Effector memory CD8-positive, alpha-beta T cell (primary cell): Measurements from ENCODE around the gene SPAG6.
"Not testable (repeated sequence)": the region's sequence is repeated elsewhere in the genome, so short reads cannot be mapped to it uniquely, and the experiment has no call there.

ENCODE experiments used
- ATAC-seq: fragments of 150-1000 bp; cut with Tn5 transposase; replicated peaks from 2 replicates; pipeline ENCODE4 v1.10.0; 2021; ENCODE audit warnings: mild to moderate bottlenecking, moderate library complexity
- DNase-seq, 3 experiments: peaks; one replicate each; pipeline ENCODE4 v3.0.0; 2021
- H3K27ac Mint-ChIP-seq, 2 donors: one replicate each; pipeline ENCODE4 v1.8.0; 2022; ENCODE audit warnings: mild to moderate bottlenecking in 2 of 2, mixed read lengths in 2 of 2, moderate library complexity in 2 of 2
- H3K27me3 Mint-ChIP-seq, 2 donors: one replicate each; pipeline ENCODE4 v1.8.0; 2022; ENCODE audit warnings: mixed read lengths in 2 of 2
- H3K36me3 Mint-ChIP-seq: one replicate; pipeline ENCODE4 v1.8.0; 2022; ENCODE audit warnings: mild to moderate bottlenecking, moderate library complexity, mixed read lengths; ENCODE audit not compliant: insufficient read depth
- H3K4me1 Mint-ChIP-seq, 2 donors: one replicate each; pipeline ENCODE4 v1.8.0; 2022; ENCODE audit warnings: low read depth in 2 of 2, mixed read lengths in 2 of 2
- H3K4me3 Mint-ChIP-seq, 2 donors: one replicate each; pipeline ENCODE4 v1.8.0; 2022; ENCODE audit warnings: mild to moderate bottlenecking in 2 of 2, mixed read lengths in 2 of 2, moderate library complexity in 2 of 2
- H3K9me3 Mint-ChIP-seq, 2 donors: one replicate each; pipeline ENCODE4 v1.8.0; 2022; ENCODE audit warnings: mixed read lengths in 2 of 2

The SPAG6 gene

GRCh38 chr10:22379059-22379458 is 33.8 kb downstream of the SPAG6 start:
- Mint-ChIP-seq H3K27me3 (peaks cover 8 to 16% of the 10 kb centered on the region in 2 donors), H3K36me3 (no peaks in the 10 kb centered on the region), H3K4me3 (no peak overlapping the region), H3K4me1 (peaks cover 0 to 3% of the 10 kb centered on the region in 2 donors), H3K9me3 (no peaks in the 10 kb centered on the region), H3K27ac (no peak overlapping the region)
- no peak for DNase-seq
- ATAC-seq = no peak

- Mint-ChIP-seq H3K27me3 (peaks cover 16% of the 10 kb centered on the region in 2 donors), H3K4me1 (peaks cover 0 to 3% of the 10 kb centered on the region in 2 donors), H3K36me3 (no peaks in the 10 kb centered on the region), H3K4me3 (no peak overlapping the region), H3K27ac (no peak overlapping the region), H3K9me3 (no peaks in the 10 kb centered on the region)
- ATAC-seq (no peak), DNase-seq (no peak)
These were observed 36.0 kb downstream of the SPAG6 start for GRCh38 chr10:22381262-22381661.

- H3K27me3 Mint-ChIP-seq = peaks cover 12 to 19% of the 10 kb centered on the region in 2 donors
- no peak overlapping the region for H3K4me3 Mint-ChIP-seq
- H3K9me3 Mint-ChIP-seq = no peaks in the 10 kb centered on the region
- no peak overlapping the region for H3K27ac Mint-ChIP-seq
- DNase-seq (no peak), ATAC-seq (no peak)
- H3K36me3 Mint-ChIP-seq = no peaks in the 10 kb centered on the region
- H3K4me1 Mint-ChIP-seq = no peaks in the 10 kb centered on the region
These were observed 41.2 kb downstream of the SPAG6 start for GRCh38 chr10:22386503-22386902.

GRCh38 chr10:22389856-22390589 is 44.7 kb downstream of the SPAG6 start:
- no peaks in the 10 kb centered on the region for H3K4me1 Mint-ChIP-seq
- H3K27ac Mint-ChIP-seq = no peak overlapping the region

GRCh38 chr10:22391600-22391999 is 46.3 kb downstream of the SPAG6 start:
- Mint-ChIP-seq H3K4me1 (no peaks in the 10 kb centered on the region), H3K27me3 (peaks cover 6 to 38% of the 10 kb centered on the region in 2 donors), H3K4me3 (no peak overlapping the region), H3K36me3 (no peaks in the 10 kb centered on the region), H3K27ac (no peak overlapping the region), H3K9me3 (no peaks in the 10 kb centered on the region)
- no peak for DNase-seq
- no peak for ATAC-seq

More at GRCh38 chr10:22389856-22390589, 44.7 kb downstream of the SPAG6 start:
- ATAC-seq (no peak), DNase-seq (no peak)
- H3K9me3 Mint-ChIP-seq = no peaks in the 10 kb centered on the region
- peaks cover 8 to 22% of the 10 kb centered on the region in 2 donors for H3K27me3 Mint-ChIP-seq
- no peak overlapping the region for H3K4me3 Mint-ChIP-seq
- H3K36me3 Mint-ChIP-seq = no peaks in the 10 kb centered on the region

- peaks cover 6 to 27% of the 10 kb centered on the region in 2 donors for H3K27me3 Mint-ChIP-seq
- H3K27ac Mint-ChIP-seq, H3K4me3 Mint-ChIP-seq, H3K4me1 Mint-ChIP-seq, DNase-seq, H3K36me3 Mint-ChIP-seq, ATAC-seq, H3K9me3 Mint-ChIP-seq: not testable (repeated sequence)
These were observed 50.9 kb downstream of the SPAG6 start for GRCh38 chr10:22396195-22396594.

GRCh38 chr10:22406916-22407315 is 61.6 kb downstream of the SPAG6 start:
- H3K27me3 Mint-ChIP-seq = peaks cover 29 to 44% of the 10 kb centered on the region in 2 donors
- H3K4me1 Mint-ChIP-seq, H3K36me3 Mint-ChIP-seq, ATAC-seq, H3K9me3 Mint-ChIP-seq, H3K27ac Mint-ChIP-seq, DNase-seq, H3K4me3 Mint-ChIP-seq: not testable (repeated sequence)

- Mint-ChIP-seq H3K27ac (no peak overlapping the region), H3K36me3 (no peaks in the 10 kb centered on the region), H3K4me1 (no peaks in the 10 kb centered on the region), H3K4me3 (no peak overlapping the region), H3K9me3 (peaks cover 0 to 8% of the 10 kb centered on the region in 2 donors), H3K27me3 (peaks cover 29 to 34% of the 10 kb centered on the region in 2 donors)
- DNase-seq (no peak), ATAC-seq (no peak)
These were observed 65.1 kb downstream of the SPAG6 start for GRCh38 chr10:22410394-22410793.

GRCh38 chr10:22410846-22411245 is 65.5 kb downstream of the SPAG6 start:
- no peak for DNase-seq
- Mint-ChIP-seq H3K9me3 (peaks cover 0 to 8% of the 10 kb centered on the region in 2 donors), H3K4me3 (no peak overlapping the region), H3K4me1 (no peaks in the 10 kb centered on the region), H3K27me3 (peaks cover 25 to 33% of the 10 kb centered on the region in 2 donors), H3K27ac (no peak overlapping the region), H3K36me3 (no peaks in the 10 kb centered on the region)
- no peak for ATAC-seq

- Mint-ChIP-seq H3K27ac (no peak overlapping the region), H3K4me1 (no peaks in the 10 kb centered on the region), H3K9me3 (no peaks in the 10 kb centered on the region), H3K27me3 (peaks cover 16 to 17% of the 10 kb centered on the region in 2 donors), H3K4me3 (no peak overlapping the region), H3K36me3 (no peaks in the 10 kb centered on the region)
- DNase-seq (no peak), ATAC-seq (no peak)
These were observed 68.8 kb downstream of the SPAG6 start for GRCh38 chr10:22414146-22414545.

- no peaks in the 10 kb centered on the region for H3K36me3 Mint-ChIP-seq
- no peaks in the 10 kb centered on the region for H3K9me3 Mint-ChIP-seq
- ATAC-seq (no peak), DNase-seq (no peak)
- H3K4me1 Mint-ChIP-seq = no peaks in the 10 kb centered on the region
- H3K27ac Mint-ChIP-seq = no peak overlapping the region
- no peak overlapping the region for H3K4me3 Mint-ChIP-seq
- peaks cover 9 to 12% of the 10 kb centered on the region in 2 donors for H3K27me3 Mint-ChIP-seq
These were observed 69.8 kb downstream of the SPAG6 start for GRCh38 chr10:22415072-22415471.

- H3K4me1 Mint-ChIP-seq = no peaks in the 10 kb centered on the region
- H3K4me3 Mint-ChIP-seq = no peak overlapping the region
- DNase-seq = no peak
- no peaks in the 10 kb centered on the region for H3K9me3 Mint-ChIP-seq
- no peak for ATAC-seq
- H3K27ac Mint-ChIP-seq = no peak overlapping the region
- no peaks in the 10 kb centered on the region for H3K27me3 Mint-ChIP-seq
- no peaks in the 10 kb centered on the region for H3K36me3 Mint-ChIP-seq
These were observed 72.5 kb downstream of the SPAG6 start for GRCh38 chr10:22417736-22418268.

- no peak for DNase-seq
- Mint-ChIP-seq H3K27ac (no peak overlapping the region), H3K9me3 (no peaks in the 10 kb centered on the region), H3K4me3 (no peak overlapping the region), H3K4me1 (peaks cover 0 to 5% of the 10 kb centered on the region in 2 donors), H3K36me3 (no peaks in the 10 kb centered on the region), H3K27me3 (no peaks in the 10 kb centered on the region)
- ATAC-seq = peak; percentile 65
These were observed 75.7 kb downstream of the SPAG6 start for GRCh38 chr10:22420787-22421517.

- H3K4me3 Mint-ChIP-seq = no peak overlapping the region
- DNase-seq (no peak), ATAC-seq (no peak)
- H3K27me3 Mint-ChIP-seq = peaks cover 24 to 33% of the 10 kb centered on the region in 2 donors
- H3K9me3 Mint-ChIP-seq = no peaks in the 10 kb centered on the region
- H3K27ac Mint-ChIP-seq = no peak overlapping the region
- H3K36me3 Mint-ChIP-seq = peaks cover 4% of the 10 kb centered on the region
- H3K4me1 Mint-ChIP-seq = peaks cover 1 to 5% of the 10 kb centered on the region in 2 donors
These were observed 81.4 kb downstream of the SPAG6 start for GRCh38 chr10:22426653-22427052.
